ENCODE measurements around the gene STK11IP. TPM values are rescaled to one million over a fixed set of nuclear protein-coding genes. Genes with fewer than 3 reads are reported as not detected.

STK11IP gene
- total and polyA plus RNA-seq, 2 of the 13 experiments (the other 11 are each of a cell fraction or from before 2014, with no cell fraction given): 12.8 to 24.0 TPM

- TF ChIP-seq AHDC1 (CRISPR knock-in tag; IDR thresholded peaks at IDR 0.05; ENCODE audit: borderline replicate concordance) (peak; percentile 58; the same call in 1 of the 2 replicates), ZKSCAN5 (CRISPR knock-in tag; IDR thresholded peaks at IDR 0.05) (no peak; the same call in 1 of the 2 replicates), ZNF672 (CRISPR knock-in tag; IDR thresholded peaks at IDR 0.05) (no peak), TAF15 (IDR thresholded peaks at IDR 0.05; ENCODE audit: low read depth, low read length, poor library complexity, severe bottlenecking) (no peak), ZNF737 (CRISPR knock-in tag; IDR thresholded peaks at IDR 0.05; ENCODE audit: borderline replicate concordance) (no peak), ZNF382 (CRISPR knock-in tag; IDR thresholded peaks at IDR 0.05; ENCODE audit: borderline replicate concordance) (no peak), CCAR2 (optimal IDR thresholded peaks at IDR 0.05; ENCODE audit: low read depth, low read length) (no peak), SALL2 (CRISPR knock-in tag; IDR thresholded peaks at IDR 0.05) (peak; percentile 54; the same call in 1 of the 2 replicates), NFKBIZ (CRISPR knock-in tag; IDR thresholded peaks at IDR 0.05) (no peak; the same call in none of the 2 replicates), TCF12 (IDR thresholded peaks at IDR 0.05) (no peak), TCF12 (CRISPR knock-in tag; IDR thresholded peaks at IDR 0.05) (peak; percentile 90; the same call in 1 of the 2 replicates), KLF11 (CRISPR knock-in tag; IDR thresholded peaks at IDR 0.05) (peak; percentile 44; the same call in 1 of the 2 replicates), MTA3 (CRISPR knock-in tag; IDR thresholded peaks at IDR 0.05) (no peak), ZNF720 (CRISPR knock-in tag; IDR thresholded peaks at IDR 0.05) (no peak), MXD3 (CRISPR knock-in tag; IDR thresholded peaks at IDR 0.05) (peak; percentile 77; the same call in 1 of the 2 replicates), RORA (CRISPR knock-in tag; IDR thresholded peaks at IDR 0.05) (0 out of 2 replicates have a peak, but pooled peaks have one; percentile 76), ARHGAP35 (CRISPR knock-in tag; IDR thresholded peaks at IDR 0.05; ENCODE audit: borderline replicate concordance) (peak; percentile 23; the same call in 1 of the 2 replicates), REPIN1 (CRISPR knock-in tag; IDR thresholded peaks at IDR 0.05; ENCODE audit: borderline replicate concordance, low read depth) (no peak; the same call in none of the 2 replicates), SP5 (CRISPR knock-in tag; IDR thresholded peaks at IDR 0.05; ENCODE audit: borderline replicate concordance, low read depth) (peak; percentile 81), DRAP1 (CRISPR knock-in tag; IDR thresholded peaks at IDR 0.05) (peak; percentile 92), ZNF260 (CRISPR knock-in tag; IDR thresholded peaks at IDR 0.05; ENCODE audit: borderline replicate concordance, low read depth) (no peak)
- TF ChIP-seq, protein P1, sequence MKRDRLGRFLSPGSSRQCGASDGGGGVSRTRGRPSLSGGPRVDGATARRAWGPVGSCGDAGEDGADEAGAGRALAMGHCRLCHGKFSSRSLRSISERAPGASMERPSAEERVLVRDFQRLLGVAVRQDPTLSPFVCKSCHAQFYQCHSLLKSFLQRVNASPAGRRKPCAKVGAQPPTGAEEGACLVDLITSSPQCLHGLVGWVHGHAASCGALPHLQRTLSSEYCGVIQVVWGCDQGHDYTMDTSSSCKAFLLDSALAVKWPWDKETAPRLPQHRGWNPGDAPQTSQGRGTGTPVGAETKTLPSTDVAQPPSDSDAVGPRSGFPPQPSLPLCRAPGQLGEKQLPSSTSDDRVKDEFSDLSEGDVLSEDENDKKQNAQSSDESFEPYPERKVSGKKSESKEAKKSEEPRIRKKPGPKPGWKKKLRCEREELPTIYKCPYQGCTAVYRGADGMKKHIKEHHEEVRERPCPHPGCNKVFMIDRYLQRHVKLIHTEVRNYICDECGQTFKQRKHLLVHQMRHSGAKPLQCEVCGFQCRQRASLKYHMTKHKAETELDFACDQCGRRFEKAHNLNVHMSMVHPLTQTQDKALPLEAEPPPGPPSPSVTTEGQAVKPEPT (CRISPR knock-in tag; IDR thresholded peaks at IDR 0.05; ENCODE audit: low read depth): peak; percentile 82; the same call in 1 of the 2 replicates
Measured at GRCh38 chr2:219597552-219598307, at the start of gene STK11IP (continued).

All from HepG2 (cell line).